HUES6 (cell line): ENCODE results near the gene ADAMTS10.
"Not testable (repeated sequence)": the region's sequence is repeated elsewhere in the genome, so short reads cannot be mapped to it uniquely, and the experiment has no call there.

ENCODE experiments used
- H3K27ac ChIP-seq: 2 replicates; pipeline ENCODE4 v1.7.0; 2013; ENCODE audit warnings: low read depth, mild to moderate bottlenecking, low read length, inconsistent platforms
- H3K27me3 ChIP-seq: 2 replicates; pipeline ENCODE4 v1.6.1; 2013; ENCODE audit warnings: low read length; ENCODE audit not compliant: control insufficient read depth, insufficient read depth
- H3K36me3 ChIP-seq: 2 replicates; pipeline ENCODE4 v1.6.1; 2013; ENCODE audit warnings: low read length; ENCODE audit not compliant: control insufficient read depth, insufficient read depth
- H3K4me1 ChIP-seq: 2 replicates; pipeline ENCODE4 v1.6.1; 2013; ENCODE audit warnings: low read length; ENCODE audit not compliant: control insufficient read depth, insufficient read depth
- H3K4me3 ChIP-seq: 2 replicates; pipeline ENCODE4 v1.5.1; 2013; ENCODE audit warnings: low read depth, low read length
- H3K9ac ChIP-seq: one replicate; pipeline ENCODE4 v1.6.1; 2013; ENCODE audit warnings: mild to moderate bottlenecking, low read length
- H3K9me3 ChIP-seq: 2 replicates; pipeline ENCODE4 v1.6.1; 2013; ENCODE audit warnings: low read depth, low read length; ENCODE audit not compliant: control insufficient read depth, insufficient read depth

The ADAMTS10 gene

GRCh38 chr19:8640402-8641004 is 30.0 kb upstream of the ADAMTS10 start:
- Histone ChIP-seq H3K9ac (no peak overlapping the region), H3K27ac (no peak overlapping the region)

GRCh38 chr19:8639821-8640401 is 29.4 kb upstream of the ADAMTS10 start:
- H3K27me3 ChIP-seq, result peaks cover 2% of the 10 kb centered on the region; the same call in 1 of the 2 replicates
- no peaks in the 10 kb centered on the region for H3K36me3 ChIP-seq
- no peak overlapping the region for H3K27ac ChIP-seq
- H3K4me3 ChIP-seq, result no peak overlapping the region
- no peak overlapping the region for H3K9ac ChIP-seq
- peaks cover 5% of the 10 kb centered on the region for H3K4me1 ChIP-seq
- H3K9me3 ChIP-seq, result peaks cover 6% of the 10 kb centered on the region

More at GRCh38 chr19:8640402-8641004, 30.0 kb upstream of the ADAMTS10 start:
- H3K9me3 ChIP-seq, result peaks cover 6% of the 10 kb centered on the region
- H3K27me3 ChIP-seq, result peaks cover 2% of the 10 kb centered on the region; the same call in 1 of the 2 replicates
- H3K4me1 ChIP-seq, result peaks cover 5% of the 10 kb centered on the region
- H3K36me3 ChIP-seq, result no peaks in the 10 kb centered on the region
- no peak overlapping the region for H3K4me3 ChIP-seq

DNA sequence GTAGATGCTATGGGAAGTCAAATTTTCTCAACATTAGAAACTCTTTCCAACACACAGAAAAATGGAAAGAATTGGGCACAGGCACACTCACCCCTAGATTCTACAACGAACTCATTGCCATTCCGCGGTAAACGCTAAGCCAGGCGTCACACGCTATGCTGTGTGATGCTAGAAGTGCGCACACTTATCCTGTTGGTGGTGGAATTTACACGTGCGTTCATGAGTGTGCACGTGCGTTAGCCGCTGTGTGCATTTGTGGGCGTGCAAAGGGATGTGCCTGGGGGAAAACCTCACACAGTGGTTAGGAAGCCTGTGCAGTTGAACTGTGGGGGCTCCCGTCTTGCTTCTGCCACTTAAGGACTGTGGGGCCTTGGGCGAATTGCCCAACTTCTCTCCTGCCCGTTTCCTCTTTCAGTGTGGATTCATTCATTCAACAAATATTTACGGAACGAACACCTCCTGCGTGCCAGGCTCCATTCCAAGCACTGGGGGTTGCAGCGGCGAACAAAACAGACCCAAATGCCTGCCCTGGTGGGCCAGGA is 27.6 kb upstream of the ADAMTS10 start:
- Histone ChIP-seq H3K4me1 (peaks cover 9% of the 10 kb centered on the region), H3K4me3 (no peak overlapping the region), H3K27me3 (peaks cover 2% of the 10 kb centered on the region; the same call in 1 of the 2 replicates), H3K9me3 (peaks cover 6% of the 10 kb centered on the region), H3K9ac (no peak overlapping the region), H3K36me3 (no peaks in the 10 kb centered on the region), H3K27ac (no peak overlapping the region)

GRCh38 chr19:8637070-8637469 is 26.6 kb upstream of the ADAMTS10 start:
- H3K9me3 ChIP-seq, H3K36me3 ChIP-seq, H3K9ac ChIP-seq, H3K4me1 ChIP-seq, H3K27ac ChIP-seq, H3K4me3 ChIP-seq, H3K27me3 ChIP-seq: not testable (repeated sequence)

DNA sequence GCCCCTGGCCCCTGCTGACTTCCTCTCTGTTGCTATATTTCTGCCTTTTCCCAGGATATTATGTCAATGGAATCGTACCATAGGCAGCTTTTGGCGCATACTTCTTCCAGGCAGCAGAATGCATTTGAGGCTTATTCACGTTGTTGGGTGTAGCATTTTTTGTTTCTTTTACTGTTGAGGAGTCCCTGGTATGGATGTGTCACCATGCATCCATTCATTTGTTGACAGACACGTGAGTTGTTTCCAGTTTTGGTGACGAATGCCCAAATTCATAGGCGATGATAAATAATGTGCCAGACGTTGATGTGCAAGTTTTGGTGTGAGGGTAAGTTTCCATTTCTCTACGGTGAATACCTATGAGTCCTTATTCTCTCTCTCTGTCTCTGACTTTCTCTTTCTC is 24.9 kb upstream of the ADAMTS10 start:
- Histone ChIP-seq H3K4me3 (no peak overlapping the region), H3K27me3 (peaks cover 2% of the 10 kb centered on the region; the same call in 1 of the 2 replicates), H3K36me3 (no peaks in the 10 kb centered on the region), H3K4me1 (peaks cover 26% of the 10 kb centered on the region), H3K27ac (no peak overlapping the region), H3K9ac (no peak overlapping the region), H3K9me3 (no peaks in the 10 kb centered on the region)

GRCh38 chr19:8631425-8631819 is 20.9 kb upstream of the ADAMTS10 start:
- Histone ChIP-seq H3K36me3 (no peaks in the 10 kb centered on the region), H3K4me3 (no peak overlapping the region), H3K9ac (no peak overlapping the region), H3K4me1 (peaks cover 22% of the 10 kb centered on the region), H3K9me3 (no peaks in the 10 kb centered on the region), H3K27me3 (no peaks in the 10 kb centered on the region), H3K27ac (no peak overlapping the region)

- Histone ChIP-seq H3K4me3 (no peak overlapping the region), H3K9ac (no peak overlapping the region), H3K27ac (no peak overlapping the region), H3K36me3 (no peaks in the 10 kb centered on the region), H3K27me3 (no peaks in the 10 kb centered on the region), H3K9me3 (no peaks in the 10 kb centered on the region), H3K4me1 (peaks cover 22% of the 10 kb centered on the region)
Measured at GRCh38 chr19:8630796-8631424, 20.4 kb upstream of the ADAMTS10 start.

DNA sequence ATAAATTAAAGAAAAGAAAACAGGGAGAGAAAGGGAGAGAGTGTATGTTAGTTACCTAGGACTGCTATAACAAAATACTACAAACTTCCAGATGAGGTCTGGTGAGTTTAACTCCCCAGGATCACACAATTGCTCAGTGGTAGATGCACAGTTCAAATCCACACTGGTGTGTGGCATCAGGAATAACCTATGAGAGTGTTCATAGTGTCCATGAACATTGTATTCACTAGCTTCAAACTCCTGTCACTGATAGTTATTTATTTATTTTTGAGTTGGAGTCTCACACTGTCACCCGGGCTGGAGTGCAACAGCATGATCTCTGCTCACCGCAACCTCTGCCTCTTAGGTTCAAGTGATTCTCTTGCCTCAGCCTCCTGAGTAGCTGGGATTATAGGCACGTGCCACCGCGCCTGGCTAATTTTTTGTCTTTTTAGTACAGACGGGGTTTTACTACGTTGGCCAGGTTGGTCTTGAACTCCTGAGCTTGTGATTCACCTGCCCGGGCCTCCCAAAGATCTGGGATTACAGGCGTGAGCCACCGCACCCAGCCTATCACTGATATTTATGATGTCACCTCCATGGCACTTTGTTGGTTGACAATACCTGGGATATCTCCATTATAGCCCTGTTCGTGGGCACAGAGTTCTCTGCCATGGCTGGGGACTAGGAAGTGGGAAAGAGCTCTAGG is 19.6 kb upstream of the ADAMTS10 start, which contains the start of gene NFILZ:
Gene NFILZ (plus strand): TSS at position 638 of the 688 bp plus-strand sequence. CDS start 46,133 bp downstream, outside the sequence.
- no peaks in the 10 kb centered on the region for H3K27me3 ChIP-seq
- H3K4me3 ChIP-seq, result no peak within 1 kb of the TSS
- peaks cover 22% of the 10 kb centered on the region for H3K4me1 ChIP-seq
- H3K36me3 ChIP-seq, result no peaks in the 10 kb centered on the region
- no peak within 1 kb of the TSS for H3K27ac ChIP-seq
- no peak within 1 kb of the TSS for H3K9ac ChIP-seq
- H3K9me3 ChIP-seq, result no peaks in the 10 kb centered on the region

GRCh38 chr19:8629184-8629583 is 18.7 kb upstream of the ADAMTS10 start:
- no peak overlapping the region for H3K27ac ChIP-seq
- no peak overlapping the region for H3K9ac ChIP-seq
- peaks cover 22% of the 10 kb centered on the region for H3K4me1 ChIP-seq
- H3K9me3 ChIP-seq, result no peaks in the 10 kb centered on the region
- H3K27me3 ChIP-seq, result no peaks in the 10 kb centered on the region
- no peaks in the 10 kb centered on the region for H3K36me3 ChIP-seq
- no peak overlapping the region for H3K4me3 ChIP-seq

DNA sequence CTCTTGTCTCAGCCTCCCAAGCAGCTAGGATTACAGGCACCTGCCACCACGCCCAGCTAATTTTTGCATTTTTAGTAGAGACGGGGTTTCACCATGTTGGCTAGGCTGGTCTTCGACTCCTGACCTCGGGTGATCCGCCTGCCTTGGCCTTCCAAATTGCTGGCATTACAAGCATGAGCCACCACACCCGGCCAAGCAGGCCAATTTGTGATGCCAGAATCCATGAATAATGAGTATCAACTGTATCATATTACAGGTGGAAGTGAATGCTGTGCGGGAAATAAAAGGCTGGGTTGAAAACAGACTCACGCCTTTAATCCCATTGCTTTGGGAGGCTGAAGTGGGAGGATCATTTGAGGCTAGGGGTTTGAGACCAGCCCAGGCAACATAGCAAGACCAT is 16.3 kb upstream of the ADAMTS10 start:
- Histone ChIP-seq H3K4me3 (no peak overlapping the region), H3K27me3 (no peaks in the 10 kb centered on the region), H3K36me3 (no peaks in the 10 kb centered on the region), H3K9me3 (no peaks in the 10 kb centered on the region), H3K4me1 (peaks cover 15% of the 10 kb centered on the region), H3K9ac (no peak overlapping the region), H3K27ac (no peak overlapping the region)

- not testable (repeated sequence) for H3K27ac ChIP-seq, H3K9me3 ChIP-seq, H3K4me3 ChIP-seq, H3K36me3 ChIP-seq, H3K9ac ChIP-seq, H3K4me1 ChIP-seq, H3K27me3 ChIP-seq
Measured at GRCh38 chr19:8622886-8623285, 12.4 kb upstream of the ADAMTS10 start.
